ENCODE measurements around the gene WSCD2. TPM values are rescaled to one million over a fixed set of nuclear protein-coding genes. Genes with fewer than 3 reads are reported as not detected.

The WSCD2 gene
- total and polyA plus RNA-seq, 2 donors (not counting 3 experiments of a cell fraction or from before 2014, with no cell fraction given): not detected

DNA sequence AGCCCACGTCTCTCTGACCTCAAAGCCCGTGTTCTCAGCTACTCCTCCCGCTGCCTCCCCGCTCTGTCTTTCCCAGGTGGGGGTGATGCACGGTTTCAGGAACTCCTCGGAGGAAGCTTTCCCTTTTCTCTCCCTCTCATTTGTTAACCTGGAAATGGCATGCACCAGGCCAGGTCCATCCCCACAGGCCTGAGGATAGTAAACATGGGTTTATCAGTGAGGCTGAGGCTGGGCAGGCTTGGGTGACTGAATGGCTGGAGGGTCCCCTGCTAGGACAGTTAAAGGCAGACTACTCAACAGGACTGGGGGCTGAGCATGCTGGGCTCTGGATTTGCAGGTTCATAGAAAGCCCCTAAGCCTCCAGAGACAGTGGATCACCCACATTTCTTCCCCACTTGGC is 7.6 kb downstream of the WSCD2 start:
- FAIRE-seq (no peak), DNase-seq (ENCODE audit: low read depth, low spot score) (no peak)
- H3K4me3 ChIP-seq (replicated peaks in 1 of 3; ENCODE audit: insufficient read depth in 1 of 3, low read depth in 1 of 3, low read length in 3 of 3): no peak overlapping the region
- intact Hi-C loops (cut with micrococcal nuclease): no loop called here
- H3K9me3 ChIP-seq (replicated peaks; ENCODE audit: control insufficient read depth, insufficient read depth, low read length): no peaks in the 10 kb centered on the region
- H3K4me2 ChIP-seq (ENCODE audit: insufficient read depth, low read length): no peak overlapping the region
- BruUV-seq (replicated peaks): no TSS peak
- H3K27ac ChIP-seq (ENCODE audit: insufficient read depth, low read depth, low read length): no peak overlapping the region
- no peaks in the 10 kb centered on the region for H3K4me1 ChIP-seq (ENCODE audit: control insufficient read depth, extremely low read depth, insufficient read depth, low read length)
- H3K36me3 ChIP-seq (ENCODE audit: control insufficient read depth in 2 of 2, extremely low read depth in 1 of 2, insufficient read depth in 2 of 2, low read length in 2 of 2): no peaks in the 10 kb centered on the region
- H3K9ac ChIP-seq (replicated peaks; ENCODE audit: extremely low read depth, insufficient read depth, low read length): no peak overlapping the region
- TF ChIP-seq FOS (IDR thresholded peaks at IDR 0.05; ENCODE audit: borderline replicate concordance, insufficient read depth, low read length) (no peak), POLR2AphosphoS5 (IDR thresholded peaks at IDR 0.05; ENCODE audit: insufficient read depth, low read depth, low read length) (no peak), GATA2 (IDR thresholded peaks at IDR 0.05; ENCODE audit: insufficient read depth, insufficient read length, low read depth, low read length) (no peak), EZH2 (IDR thresholded peaks at IDR 0.05; ENCODE audit: borderline replicate concordance, low read depth, low read length, severe bottlenecking) (no peak), MYC (IDR thresholded peaks at IDR 0.05; ENCODE audit: low read depth, low read length) (no peak), JUN (IDR thresholded peaks at IDR 0.05; ENCODE audit: borderline replicate concordance, insufficient read depth, insufficient read length, low read depth) (no peak), POLR2A (IDR thresholded peaks at IDR 0.05; ENCODE audit: low read depth, low read length) (no peak)
- TF ChIP-seq, protein P1, sequence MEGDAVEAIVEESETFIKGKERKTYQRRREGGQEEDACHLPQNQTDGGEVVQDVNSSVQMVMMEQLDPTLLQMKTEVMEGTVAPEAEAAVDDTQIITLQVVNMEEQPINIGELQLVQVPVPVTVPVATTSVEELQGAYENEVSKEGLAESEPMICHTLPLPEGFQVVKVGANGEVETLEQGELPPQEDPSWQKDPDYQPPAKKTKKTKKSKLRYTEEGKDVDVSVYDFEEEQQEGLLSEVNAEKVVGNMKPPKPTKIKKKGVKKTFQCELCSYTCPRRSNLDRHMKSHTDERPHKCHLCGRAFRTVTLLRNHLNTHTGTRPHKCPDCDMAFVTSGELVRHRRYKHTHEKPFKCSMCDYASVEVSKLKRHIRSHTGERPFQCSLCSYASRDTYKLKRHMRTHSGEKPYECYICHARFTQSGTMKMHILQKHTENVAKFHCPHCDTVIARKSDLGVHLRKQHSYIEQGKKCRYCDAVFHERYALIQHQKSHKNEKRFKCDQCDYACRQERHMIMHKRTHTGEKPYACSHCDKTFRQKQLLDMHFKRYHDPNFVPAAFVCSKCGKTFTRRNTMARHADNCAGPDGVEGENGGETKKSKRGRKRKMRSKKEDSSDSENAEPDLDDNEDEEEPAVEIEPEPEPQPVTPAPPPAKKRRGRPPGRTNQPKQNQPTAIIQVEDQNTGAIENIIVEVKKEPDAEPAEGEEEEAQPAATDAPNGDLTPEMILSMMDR (IDR thresholded peaks at IDR 0.05; ENCODE audit: extremely low read depth in 1 of 2, insufficient read depth in 1 of 2, low read depth in 1 of 2, low read length in 2 of 2): no peak
- TF ChIP-seq, protein P2, sequence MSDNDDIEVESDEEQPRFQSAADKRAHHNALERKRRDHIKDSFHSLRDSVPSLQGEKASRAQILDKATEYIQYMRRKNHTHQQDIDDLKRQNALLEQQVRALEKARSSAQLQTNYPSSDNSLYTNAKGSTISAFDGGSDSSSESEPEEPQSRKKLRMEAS (IDR thresholded peaks at IDR 0.05; ENCODE audit: insufficient read depth, insufficient read length): no peak
- no peaks in the 10 kb centered on the region for H3K79me2 ChIP-seq (ENCODE audit: control insufficient read depth, insufficient read depth, low read length)
- dilution Hi-C loops (cut with MboI; ENCODE audit: extremely low pct_ligation_motif_present, low sequenced_read_pairs): no loop called here
- ChIA-PET POLR2A (no interaction called here), CTCF (no interaction called here)
- H3K27me3 ChIP-seq (ENCODE audit: control insufficient read depth in 2 of 2, insufficient read depth in 2 of 2, low read length in 2 of 2): no peaks in the 10 kb centered on the region
- no peaks in the 10 kb centered on the region for H3K9me1 ChIP-seq (replicated peaks; ENCODE audit: control insufficient read depth, extremely low read depth, insufficient read depth, low read length)
- H2AFZ ChIP-seq (ENCODE audit: low read depth, low read length): no peak overlapping the region
- H4K20me1 ChIP-seq (replicated peaks; ENCODE audit: control insufficient read depth, extremely low read depth, insufficient read depth, low read length): no peaks in the 10 kb centered on the region
